HG03558 (cell line): Measurements from ENCODE around the gene PPP1R13L.
"Not testable (repeated sequence)": the region's sequence is repeated elsewhere in the genome, so short reads cannot be mapped to it uniquely, and the experiment has no call there.

Experiments
- ATAC-seq: cut with Tn5 transposase; IDR thresholded peaks from one replicate; pipeline ENCODE4 v1.9.1; 2021; ENCODE audit warnings: moderate number of reproducible peaks; ENCODE audit not compliant: unreplicated experiment; ENCODE audit errors: extremely low read depth

The PPP1R13L gene

GRCh38 chr19:45349126-45349415, 55.8 kb downstream of the PPP1R13L start:
- no peak for ATAC-seq

- no peak for ATAC-seq
Observed at GRCh38 chr19:45348367-45349125, 56.3 kb downstream of the PPP1R13L start.

- ATAC-seq, result no peak
Observed at GRCh38 chr19:45347570-45348366, 57.1 kb downstream of the PPP1R13L start.

- ATAC-seq, result no peak
Observed at GRCh38 chr19:45346449-45346848, 58.4 kb downstream of the PPP1R13L start.

GRCh38 chr19:45345506-45345860, 59.4 kb downstream of the PPP1R13L start:
- ATAC-seq, result no peak

GRCh38 chr19:45344621-45345505, 60.0 kb downstream of the PPP1R13L start:
- ATAC-seq, result no peak

- ATAC-seq, result no peak
Observed at GRCh38 chr19:45342911-45343310, 62.0 kb downstream of the PPP1R13L start.

GRCh38 chr19:45340899-45341453, 63.9 kb downstream of the PPP1R13L start:
- ATAC-seq, result no peak

- ATAC-seq, result no peak
Observed at GRCh38 chr19:45340232-45340898, 64.5 kb downstream of the PPP1R13L start, which contains the start of gene KLC3. Gene KLC3, plus strand, starts transcription at chr19:45340750. Its CDS starts 4,792 bp downstream, at chr19:45345542.

GRCh38 chr19:45339629-45340028, 65.2 kb downstream of the PPP1R13L start:
- no peak for ATAC-seq

- ATAC-seq, result no peak
Observed at GRCh38 chr19:45336696-45337251, 68.1 kb downstream of the PPP1R13L start.

GRCh38 chr19:45334881-45335280, 70.0 kb downstream of the PPP1R13L start:
- not testable (repeated sequence) for ATAC-seq

- ATAC-seq, result no peak
Observed at GRCh38 chr19:45333609-45334303, 71.1 kb downstream of the PPP1R13L start.

- no peak for ATAC-seq
Observed at GRCh38 chr19:45331411-45331810, 73.5 kb downstream of the PPP1R13L start.
